Skin of body (tissue), 2 donors: Measurements from ENCODE around the gene SMCR8. TPM values are rescaled to one million over a fixed set of nuclear protein-coding genes. Genes with fewer than 3 reads are reported as not detected.
A peak's percentile ranks its signal among the peaks of the same experiment; 100 is the strongest.
"Not testable (repeated sequence)": the region's sequence is repeated elsewhere in the genome, so short reads cannot be mapped to it uniquely, and the experiment has no call there.

Experiments
- DNase-seq: peaks from one replicate; lab custom pipeline; 2025; lab: John Stamatoyannopoulos, UW
- total RNA-seq: library from RNA; depleted of rRNA; stranded (reverse); fragments of >200 nt; gene quantifications from one replicate; pipeline ENCODE4 v1.2.3, GENCODE V29; 2014

SMCR8 gene
- total RNA-seq, 1 donor from 2014 or later = 10.9 TPM

- peak; percentile 11 for DNase-seq
These were observed 41.5 kb downstream of the SMCR8 start for GRCh38 chr17:18356624-18357023.

- DNase-seq = no peak
These were observed 45.4 kb downstream of the SMCR8 start for GRCh38 chr17:18360518-18360917.

- peak; percentile 9 for DNase-seq
These were observed 47.0 kb downstream of the SMCR8 start for GRCh38 chr17:18361837-18362697.

- DNase-seq = no peak
These were observed 47.6 kb downstream of the SMCR8 start for GRCh38 chr17:18362698-18363100.

- DNase-seq = peak; percentile 65
These were observed 48.3 kb downstream of the SMCR8 start, which contains the start of gene SHMT1 for GRCh38 chr17:18363101-18364049. TSS of gene SHMT1 (minus strand) at chr17:18363550. CDS start at chr17:18355981, 7,569 bp downstream.

GRCh38 chr17:18364166-18364565 is 49.1 kb downstream of the SMCR8 start:
- DNase-seq = no peak

- no peak for DNase-seq
These were observed 53.9 kb downstream of the SMCR8 start for GRCh38 chr17:18368946-18369345.

GRCh38 chr17:18370761-18371160 is 55.7 kb downstream of the SMCR8 start:
- DNase-seq = no peak

GRCh38 chr17:18371455-18371854 is 56.4 kb downstream of the SMCR8 start:
- DNase-seq = no peak

- not testable (repeated sequence) for DNase-seq
These were observed 58.1 kb downstream of the SMCR8 start for GRCh38 chr17:18373181-18373580.

- DNase-seq = no peak
These were observed 59.1 kb downstream of the SMCR8 start for GRCh38 chr17:18374216-18374615.

Other genes starting within 250 kb of the SMCR8 start
- 20.4 TPM for gene DRG2, start 227.3 kb upstream of the SMCR8 start, total RNA-seq
- 0.59 TPM for gene MYO15A, start 206.5 kb upstream of the SMCR8 start, total RNA-seq
- 48.7 TPM for gene ALKBH5, start 131.5 kb upstream of the SMCR8 start, total RNA-seq
- 17.7 TPM for gene LLGL1, start 89.7 kb upstream of the SMCR8 start, total RNA-seq
- gene FLII, start 56.6 kb upstream of the SMCR8 start, total RNA-seq = 86.3 TPM
- gene MIEF2, start 54.6 kb upstream of the SMCR8 start, total RNA-seq = 9.9 TPM
- gene TOP3A, start 299 bp upstream of the SMCR8 start, total RNA-seq = 26.2 TPM
- 22.8 TPM for gene SHMT1, start 48.3 kb downstream of the SMCR8 start, total RNA-seq
- 0.49 TPM for gene EVPLL, start 62.5 kb downstream of the SMCR8 start, total RNA-seq
- gene LGALS9C, start 161.5 kb downstream of the SMCR8 start, total RNA-seq = 2.7 TPM